Esophagus squamous epithelium (tissue), 5 donors: Measurements from ENCODE around the gene KIF18B. TPM values are rescaled to one million over a fixed set of nuclear protein-coding genes. Genes with fewer than 3 reads are reported as not detected.

ENCODE experiments used
- DNase-seq: peaks from one replicate; lab custom pipeline; 2025; lab: John Stamatoyannopoulos, UW
- H3K27ac ChIP-seq, 4 donors: fragments of 200-600 bp; sonication (generic); one replicate each; pipeline ENCODE4 v1.5.1; 2016 to 2019; ENCODE audit warnings: mild to moderate bottlenecking in 1 of 4
- H3K27me3 ChIP-seq, 4 donors: fragments of 200-600 bp; sonication (generic); 1 replicate in 3 of 4; 2 replicates in 1 of 4; pipeline versions ENCODE4 v1.5.1 to v1.6.0; 2017 to 2021; ENCODE audit warnings: antibody characterized with exemption in 1 of 4
- H3K36me3 ChIP-seq, 3 donors: fragments of 200-600 bp; sonication (generic); one replicate each; pipeline ENCODE4 v1.5.1; 2016 to 2019
- H3K4me1 ChIP-seq, 3 donors: fragments of 200-600 bp; sonication (generic); one replicate each; pipeline ENCODE4 v1.5.1; 2017 to 2019
- H3K4me3 ChIP-seq, 4 donors: fragments of 200-600 bp; sonication (generic); 1 replicate in 3 of 4; 2 replicates in 1 of 4; pipeline ENCODE4 v1.5.1; 2016 to 2019; ENCODE audit warnings: mild to moderate bottlenecking in 2 of 4, moderate library complexity in 1 of 4
- H3K9me3 ChIP-seq, 3 donors: fragments of 200-600 bp; sonication (generic); one replicate each; pipeline ENCODE4 v1.5.1; 2016 to 2019
- CTCF ChIP-seq, 6 experiments: fragments of 450-650 bp in 4 of 6; fragments of 200-600 bp in 2 of 6; sonication (generic) in 2 of 6; IDR thresholded peaks; one replicate each; pipeline ENCODE4 v1.5.1; 2016 to 2019; ENCODE audit warnings: antibody characterized with exemption in 6 of 6, mild to moderate bottlenecking in 4 of 6, moderate library complexity in 4 of 6
- POLR2A ChIP-seq, 4 donors: fragments of 450-650 bp; IDR thresholded peaks; one replicate each; pipeline ENCODE4 v1.6.1; 2017; ENCODE audit warnings: antibody characterized with exemption in 4 of 4, mild to moderate bottlenecking in 4 of 4, moderate library complexity in 3 of 4
- WGBS, 2 donors: methylation state at CpG; one replicate each; pipeline ENCODE4 v1.1.5; 2018; 5-methylcytosine and 5-hydroxymethylcytosine counted together
- intact Hi-C: fragments of 100-400 bp; cut with DNase I; formaldehyde crosslinking; loops from one replicate; pipeline ENCODE4 v1.15.0; 2022
- total RNA-seq, 4 donors: library from RNA; depleted of rRNA; stranded (reverse); fragments of >200 nt; gene quantifications; one replicate each; pipeline ENCODE4 v1.1.0, GENCODE V29; 2016
- donor health status: DM: yes; HTN: yes; CAD: no.

The KIF18B gene
- total RNA-seq, 4 donors from 2014 or later: 3.3 to 11.1 (median 4.8) TPM

GRCh38 chr17:44909681-44910144 lies 37.9 kb downstream of the KIF18B start:
- Histone ChIP-seq H3K4me1 (peaks cover 6 to 10% (median 7%) of the 10 kb centered on the region in 3 donors), H3K9me3 (no peaks in the 10 kb centered on the region), H3K27me3 (peaks cover 0 to 34% (median 0%) of the 10 kb centered on the region in 4 donors), H3K36me3 (no peaks in the 10 kb centered on the region), H3K4me3 (no peak overlapping the region), H3K27ac (no peak overlapping the region)
- WGBS, 2 donors: 38 to 75% methylated on average over 2 to 7 of the region's 11 CpGs
- TF ChIP-seq CTCF (IDR thresholded peaks at IDR 0.05): no peak
- no peak for TF ChIP-seq POLR2A (IDR thresholded peaks at IDR 0.05)
- DNase-seq: no peak
- intact Hi-C loops: no loop called here

- no peak for DNase-seq
- Histone ChIP-seq H3K27me3 (peaks cover 0 to 29% (median 0%) of the 10 kb centered on the region in 4 donors), H3K27ac (no peak overlapping the region), H3K4me3 (no peak overlapping the region), H3K36me3 (no peaks in the 10 kb centered on the region), H3K4me1 (peaks cover 6 to 10% (median 7%) of the 10 kb centered on the region in 3 donors), H3K9me3 (no peaks in the 10 kb centered on the region)
- 87 to 89% methylated on average over 9 to 10 of the region's 10 CpGs for WGBS, 2 donors
- intact Hi-C loops: no loop called here
- TF ChIP-seq CTCF (IDR thresholded peaks at IDR 0.05): no peak
- no peak for TF ChIP-seq POLR2A (IDR thresholded peaks at IDR 0.05)
These were observed 38.7 kb downstream of the KIF18B start for GRCh38 chr17:44908761-44909326.

GRCh38 chr17:44907729-44908470 lies 39.7 kb downstream of the KIF18B start:
- no peak overlapping the region for H3K27ac ChIP-seq
- TF ChIP-seq CTCF (IDR thresholded peaks at IDR 0.05): no peak
- no peak for TF ChIP-seq POLR2A (IDR thresholded peaks at IDR 0.05)
- no peaks in the 10 kb centered on the region for H3K9me3 ChIP-seq
- H3K27me3 ChIP-seq: peaks cover 0 to 22% (median 0%) of the 10 kb centered on the region in 4 donors
- peaks cover 6 to 10% (median 7%) of the 10 kb centered on the region in 3 donors for H3K4me1 ChIP-seq
- H3K36me3 ChIP-seq: no peaks in the 10 kb centered on the region
- intact Hi-C loops: no loop called here
- no peak overlapping the region for H3K4me3 ChIP-seq
- DNase-seq: no peak
- 77 to 83% methylated on average over 3 to 6 of the region's 11 CpGs for WGBS, 2 donors

- H3K27ac ChIP-seq: no peak overlapping the region
- WGBS, 2 donors: 69 to 77% methylated on average over 11 to 15 of the region's 18 CpGs
- peaks cover 0 to 14% (median 0%) of the 10 kb centered on the region in 4 donors for H3K27me3 ChIP-seq
- H3K36me3 ChIP-seq: no peaks in the 10 kb centered on the region
- DNase-seq: no peak
- H3K9me3 ChIP-seq: no peaks in the 10 kb centered on the region
- intact Hi-C loops: no loop called here
- TF ChIP-seq CTCF (IDR thresholded peaks at IDR 0.05): no peak
- TF ChIP-seq POLR2A (IDR thresholded peaks at IDR 0.05): no peak
- no peak overlapping the region for H3K4me3 ChIP-seq
- peaks cover 6 to 10% (median 7%) of the 10 kb centered on the region in 3 donors for H3K4me1 ChIP-seq
These were observed 40.5 kb downstream of the KIF18B start for GRCh38 chr17:44906763-44907728.
